CD4-positive, alpha-beta T cell treated with Interleukin-21 for 1 hour (primary cell): ENCODE data around the gene STXBP4.
"Not testable (repeated sequence)": the region's sequence is repeated elsewhere in the genome, so short reads cannot be mapped to it uniquely, and the experiment has no call there.

Experiments used
- DNase-seq: peaks from one replicate; pipeline ENCODE4 v3.0.0-alpha.2; 2020

Gene STXBP4

GRCh38 chr17:55059724-55060123 lies 91.2 kb downstream of the STXBP4 start:
- DNase-seq, result no peak

GRCh38 chr17:55062921-55063320 lies 94.4 kb downstream of the STXBP4 start:
- DNase-seq, result no peak

- no peak for DNase-seq
These were observed 95.6 kb downstream of the STXBP4 start for GRCh38 chr17:55063885-55064874.

GRCh38 chr17:55067697-55068439 lies 99.3 kb downstream of the STXBP4 start:
- DNase-seq, result no peak

GRCh38 chr17:55068862-55069811 lies 100.6 kb downstream of the STXBP4 start:
- no peak for DNase-seq

GRCh38 chr17:55069983-55070529 lies 101.5 kb downstream of the STXBP4 start:
- no peak for DNase-seq

GRCh38 chr17:55072898-55073297 lies 104.3 kb downstream of the STXBP4 start:
- DNase-seq, result peak; percentile 70

- not testable (repeated sequence) for DNase-seq
These were observed 104.9 kb downstream of the STXBP4 start for GRCh38 chr17:55073467-55073866.

GRCh38 chr17:55081559-55081958 lies 113.0 kb downstream of the STXBP4 start:
- DNase-seq, result no peak

- no peak for DNase-seq
These were observed 118.1 kb downstream of the STXBP4 start for GRCh38 chr17:55086635-55087058.

- DNase-seq, result peak; percentile 24
These were observed 120.7 kb downstream of the STXBP4 start for GRCh38 chr17:55089256-55089655.

GRCh38 chr17:55090079-55090492 lies 121.5 kb downstream of the STXBP4 start:
- peak; percentile 64 for DNase-seq

GRCh38 chr17:55093353-55093752 lies 124.8 kb downstream of the STXBP4 start:
- DNase-seq, result peak; percentile 42

- DNase-seq, result no peak
These were observed 130.2 kb downstream of the STXBP4 start for GRCh38 chr17:55098765-55099164.

- no peak for DNase-seq
These were observed 142.0 kb downstream of the STXBP4 start for GRCh38 chr17:55110521-55110920.

- DNase-seq, result no peak
These were observed 145.7 kb downstream of the STXBP4 start for GRCh38 chr17:55114283-55114682.

- DNase-seq, result peak; percentile 12
These were observed 147.9 kb downstream of the STXBP4 start for GRCh38 chr17:55116440-55116914.

- DNase-seq, result no peak
These were observed 148.6 kb downstream of the STXBP4 start for GRCh38 chr17:55117164-55117563.

GRCh38 chr17:55120651-55121050 lies 152.1 kb downstream of the STXBP4 start:
- DNase-seq, result no peak

GRCh38 chr17:55121268-55121667 lies 152.7 kb downstream of the STXBP4 start:
- no peak for DNase-seq

GRCh38 chr17:55122114-55122513 lies 153.5 kb downstream of the STXBP4 start:
- DNase-seq, result no peak

- no peak for DNase-seq
These were observed 156.3 kb downstream of the STXBP4 start for GRCh38 chr17:55124730-55125360.
